ENCODE measurements around the gene SCAF8.

SCAF8 gene

DNA sequence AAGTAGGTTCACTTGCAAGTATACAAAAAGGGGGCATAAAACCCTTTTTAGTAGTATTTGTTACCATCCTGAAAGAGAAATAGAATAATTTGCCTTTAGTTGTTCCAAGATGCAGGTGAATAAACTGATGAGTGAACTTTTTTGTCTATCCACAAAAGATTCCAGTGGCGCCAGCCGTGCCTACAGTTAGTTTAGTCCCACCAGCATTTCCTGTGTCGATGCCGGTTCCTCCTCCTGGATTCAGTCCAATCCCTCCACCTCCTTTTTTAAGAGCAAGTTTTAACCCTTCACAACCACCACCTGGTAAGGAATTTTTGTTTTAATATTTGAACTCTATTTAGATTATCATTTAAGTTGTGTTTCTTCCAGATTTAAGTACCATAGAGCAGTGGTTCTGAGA is 90.9 kb downstream of the SCAF8 start:
- in situ Hi-C loops (cut with MboI; ENCODE audit: low sequenced_read_pairs): no loop called here

DNA sequence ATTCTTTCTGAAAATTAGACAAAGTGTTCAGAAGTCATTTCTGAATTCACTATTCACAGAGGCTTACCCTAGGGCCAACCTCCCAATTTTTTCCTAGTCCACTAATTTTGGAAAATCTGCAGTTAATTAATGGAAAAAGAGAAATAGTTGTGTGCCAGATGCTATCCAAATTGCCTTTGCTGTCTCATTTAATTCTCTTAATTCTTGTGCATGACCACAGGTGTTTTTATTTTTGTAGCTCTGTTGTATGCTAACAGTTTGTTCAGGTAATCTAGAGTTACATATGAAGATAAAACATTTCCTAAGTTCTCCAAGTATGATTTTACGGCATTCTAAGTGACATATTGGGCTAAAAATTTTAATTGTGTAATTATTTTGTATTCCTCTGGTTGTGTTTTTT is 96.8 kb downstream of the SCAF8 start:
- in situ Hi-C loops (cut with MboI; ENCODE audit: low sequenced_read_pairs): no loop called here

DNA sequence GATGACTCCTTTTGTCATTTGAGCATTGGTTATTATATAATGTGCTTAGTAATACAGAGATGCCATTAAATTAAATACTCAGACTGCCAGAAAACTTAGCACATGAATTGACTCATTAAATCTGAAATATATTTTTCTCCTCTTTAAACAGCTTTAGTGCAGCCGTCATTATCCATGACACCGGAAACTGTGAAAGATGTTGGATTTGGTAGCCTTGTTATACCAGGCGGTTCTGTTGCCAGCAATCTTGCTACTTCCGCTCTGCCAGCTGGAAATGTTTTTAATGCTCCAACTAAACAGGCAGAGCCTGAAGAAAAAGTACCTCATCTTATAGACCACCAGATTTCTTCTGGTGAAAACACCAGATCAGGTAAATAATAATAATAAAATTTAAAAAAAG is 97.6 kb downstream of the SCAF8 start:
- in situ Hi-C loops (cut with MboI; ENCODE audit: low sequenced_read_pairs): no loop called here

DNA sequence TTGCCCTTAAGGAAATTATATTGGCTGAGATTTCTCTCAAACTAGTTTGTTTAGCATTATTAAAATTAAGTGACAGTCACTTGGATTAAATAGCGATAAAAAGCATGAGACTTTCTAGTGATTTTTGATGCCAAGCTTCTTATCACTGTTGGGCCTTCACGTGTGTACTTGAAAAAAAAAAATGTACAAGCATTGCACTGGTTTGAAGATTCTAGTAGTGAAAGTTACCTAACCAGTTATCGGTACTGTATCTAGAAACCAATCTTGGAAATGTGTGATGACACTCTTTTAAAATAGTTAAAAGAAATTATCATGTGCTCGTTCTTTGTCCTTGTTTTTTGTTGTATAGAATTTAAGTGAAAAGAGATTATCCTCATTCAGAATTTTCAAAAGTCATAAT is 102.1 kb downstream of the SCAF8 start:
- in situ Hi-C loops (cut with MboI; ENCODE audit: low sequenced_read_pairs): no loop called here

DNA sequence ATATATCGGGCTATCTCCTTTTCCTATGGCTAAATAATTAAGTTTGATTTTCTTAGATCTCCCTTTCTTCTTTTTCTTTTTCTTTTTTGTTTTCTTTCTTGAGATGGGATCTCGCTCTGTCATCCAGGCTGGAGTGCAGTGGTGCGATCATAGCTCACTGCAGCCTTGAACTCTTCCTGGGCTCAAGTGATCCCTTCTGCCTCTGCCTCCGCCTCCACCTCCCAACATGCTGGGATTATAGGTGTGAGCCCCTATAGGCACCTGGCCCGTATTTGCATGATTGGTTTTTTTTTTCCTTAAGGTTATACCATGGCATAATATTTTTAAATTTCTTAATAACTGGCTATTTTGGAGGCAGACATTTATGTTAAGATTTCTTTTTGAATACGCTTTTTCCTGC is 106.3 kb downstream of the SCAF8 start:
- in situ Hi-C loops (cut with MboI; ENCODE audit: low sequenced_read_pairs): no loop called here

DNA sequence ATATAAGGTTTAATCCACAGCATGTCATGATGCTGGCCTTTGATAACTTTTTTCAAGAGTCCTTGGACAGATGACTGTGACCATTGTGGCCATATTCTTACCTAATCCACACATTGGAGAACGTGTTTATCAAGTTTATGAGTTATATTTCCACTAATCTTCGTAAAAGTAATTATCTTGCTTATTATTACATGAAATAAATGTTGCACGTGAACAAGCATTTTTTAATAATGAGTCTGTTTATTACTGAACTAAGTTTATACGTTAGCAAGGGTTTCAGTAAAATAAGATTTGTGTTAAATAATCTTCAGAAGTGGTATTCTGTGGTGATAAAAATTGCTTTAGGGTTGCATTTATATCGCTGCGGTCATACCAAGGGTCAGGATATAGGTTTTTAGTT is 107.1 kb downstream of the SCAF8 start:
- in situ Hi-C loops (cut with MboI; ENCODE audit: low sequenced_read_pairs): no loop called here

DNA sequence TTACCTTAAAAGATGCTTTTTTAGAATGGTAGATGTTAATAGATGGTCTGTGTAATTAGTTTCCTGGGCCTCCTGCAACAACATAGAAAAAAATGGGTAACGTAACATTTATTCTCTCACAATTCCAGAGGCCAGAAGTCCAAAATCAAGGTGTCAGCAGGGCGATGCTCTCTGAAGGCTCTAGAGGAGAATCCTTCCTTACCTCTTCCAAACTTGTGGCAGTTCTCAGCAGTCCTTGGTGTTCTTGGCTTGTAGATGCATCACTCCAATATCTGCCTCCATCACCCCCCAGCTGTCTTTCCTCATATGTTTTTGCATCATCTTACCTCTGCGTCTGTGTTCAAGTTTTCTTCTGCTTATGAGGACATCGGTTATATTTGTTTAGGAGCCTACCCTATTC is 107.9 kb downstream of the SCAF8 start:
- in situ Hi-C loops (cut with MboI; ENCODE audit: low sequenced_read_pairs): no loop called here

DNA sequence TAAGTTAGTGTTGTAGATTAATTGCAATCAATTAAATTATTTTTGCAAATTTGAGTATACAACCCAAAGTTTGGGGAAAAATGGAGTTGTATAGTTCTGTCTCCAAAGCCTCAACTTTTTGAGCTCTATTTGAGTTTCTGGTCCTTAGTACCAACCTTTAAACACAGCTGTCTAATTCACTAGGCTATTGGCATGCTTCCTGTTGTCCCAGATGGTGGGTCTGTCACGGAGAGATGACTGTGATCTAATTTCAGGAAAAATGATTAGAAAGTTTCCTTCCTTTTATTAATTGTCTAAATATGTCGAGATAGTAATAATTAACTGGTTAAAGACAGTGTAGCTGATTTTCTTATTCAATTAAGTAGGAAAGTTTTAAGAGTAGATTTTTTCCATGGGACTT is 109.6 kb downstream of the SCAF8 start:
- in situ Hi-C loops (cut with MboI; ENCODE audit: low sequenced_read_pairs): no loop called here

DNA sequence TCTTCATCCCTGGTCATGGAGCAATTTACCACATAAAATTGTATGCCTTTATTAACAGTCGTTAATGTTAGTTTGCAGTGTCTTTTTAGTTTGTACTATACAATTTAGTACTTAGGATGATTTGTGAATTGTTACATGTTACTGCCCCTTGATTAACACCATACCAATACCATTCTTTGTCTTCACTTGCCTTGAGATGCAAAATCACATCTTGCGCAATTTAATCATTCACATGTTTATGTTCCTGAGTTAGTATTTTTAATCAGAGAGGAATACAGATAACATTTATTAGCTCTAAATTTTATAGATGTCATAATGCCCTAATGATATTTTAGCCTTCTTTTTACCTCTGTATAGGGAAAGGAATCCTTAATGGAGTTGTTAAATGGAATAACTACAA is 114.1 kb downstream of the SCAF8 start:
- in situ Hi-C loops (cut with MboI; ENCODE audit: low sequenced_read_pairs): no loop called here

DNA sequence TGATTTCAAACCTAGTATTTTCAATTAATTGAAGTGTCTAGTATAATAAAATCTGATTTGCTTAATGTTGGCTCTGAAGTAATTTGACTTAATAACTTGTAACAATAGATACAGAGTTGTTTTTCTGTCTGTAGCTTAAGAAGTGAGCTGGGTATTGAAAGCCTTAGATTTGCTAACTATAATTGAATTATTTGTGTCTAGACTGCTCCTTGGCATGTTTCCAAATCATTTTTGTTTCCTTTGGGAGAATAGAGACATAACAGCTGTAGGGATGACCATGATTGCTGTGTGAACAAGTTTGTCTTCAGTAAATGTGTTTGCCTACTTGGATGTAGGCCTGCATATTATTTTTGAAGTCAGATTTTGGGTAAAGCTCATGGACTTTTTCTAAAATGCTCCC is 115.4 kb downstream of the SCAF8 start:
- in situ Hi-C loops (cut with MboI; ENCODE audit: low sequenced_read_pairs): no loop called here

DNA sequence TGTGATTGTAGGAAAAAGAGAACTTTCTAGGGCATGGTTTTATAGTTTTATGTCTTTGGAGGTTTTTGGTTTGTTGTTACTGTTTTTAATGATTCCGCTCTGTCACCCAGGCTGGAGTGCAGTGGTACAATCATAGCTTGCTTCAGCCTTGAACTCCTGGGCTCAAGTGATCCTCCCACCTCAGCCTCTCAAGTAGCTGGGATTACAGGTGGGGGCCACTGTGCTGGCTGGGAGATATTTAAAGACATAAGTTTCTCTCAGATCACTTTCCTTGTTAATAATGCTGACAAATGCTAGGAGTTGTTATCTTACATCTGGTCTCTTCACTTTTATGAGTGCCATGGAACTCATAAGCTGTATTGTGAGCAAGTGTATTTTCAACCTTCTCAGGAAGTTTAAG is 116.3 kb downstream of the SCAF8 start:
- in situ Hi-C loops (cut with MboI; ENCODE audit: low sequenced_read_pairs): no loop called here

DNA sequence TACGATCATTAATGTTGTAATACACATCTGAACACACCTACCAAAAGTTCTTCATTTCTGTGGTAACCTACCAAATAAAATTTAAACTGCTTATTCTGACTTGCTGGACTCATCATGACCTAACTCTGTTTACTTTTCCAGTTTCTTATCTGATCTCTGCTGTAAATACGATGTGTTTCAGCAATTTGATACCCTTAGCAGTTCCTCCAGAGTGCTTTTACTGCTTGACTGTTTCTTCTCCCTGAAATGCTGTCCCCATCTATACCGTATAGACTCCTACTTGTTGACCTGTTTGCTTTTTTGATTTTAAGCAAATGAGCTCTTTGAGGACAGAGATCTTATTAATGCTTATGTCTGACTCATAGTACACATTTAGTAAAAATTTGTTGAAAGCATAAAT is 119.5 kb downstream of the SCAF8 start:
- in situ Hi-C loops (cut with MboI; ENCODE audit: low sequenced_read_pairs): no loop called here

DNA sequence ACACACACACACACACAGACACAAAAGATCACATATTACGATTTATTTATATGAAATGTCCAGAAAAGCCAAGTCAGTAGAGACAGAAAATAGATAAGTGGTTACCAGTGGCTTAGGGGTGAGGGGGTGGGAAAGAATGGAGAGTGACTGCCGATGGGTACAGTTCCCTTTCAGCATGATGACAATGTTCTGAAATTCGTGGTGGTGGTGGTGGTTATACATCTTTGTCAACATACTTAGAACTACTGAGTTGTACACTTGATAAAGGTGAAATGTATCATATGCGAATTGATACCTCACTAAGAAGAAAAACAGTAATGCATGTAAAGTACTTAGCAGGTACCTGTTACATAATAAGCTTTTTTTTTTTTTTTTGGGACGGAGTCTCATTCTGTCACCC is 124.3 kb downstream of the SCAF8 start:
- in situ Hi-C loops (cut with MboI; ENCODE audit: low sequenced_read_pairs): no loop called here

DNA sequence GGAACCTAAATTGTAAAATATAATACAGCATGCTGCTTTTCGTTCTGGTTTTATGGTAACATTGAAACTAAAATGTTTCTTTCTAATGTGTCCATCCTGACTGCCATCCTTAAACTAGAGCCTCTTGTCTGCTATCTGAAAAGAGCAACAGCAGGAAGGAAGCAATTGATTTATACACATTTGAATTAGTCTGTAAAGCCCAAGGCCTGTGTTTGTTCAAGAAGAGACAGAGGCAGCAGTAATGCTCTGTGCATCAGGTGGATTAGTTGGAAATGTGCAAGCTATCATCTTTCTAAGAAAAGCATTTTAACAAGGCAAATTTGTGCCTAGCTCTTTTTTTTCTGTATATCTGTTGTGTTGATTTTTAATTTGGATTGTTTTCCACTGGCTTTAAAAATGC is 128.6 kb downstream of the SCAF8 start:
- in situ Hi-C loops (cut with MboI; ENCODE audit: low sequenced_read_pairs): no loop called here

DNA sequence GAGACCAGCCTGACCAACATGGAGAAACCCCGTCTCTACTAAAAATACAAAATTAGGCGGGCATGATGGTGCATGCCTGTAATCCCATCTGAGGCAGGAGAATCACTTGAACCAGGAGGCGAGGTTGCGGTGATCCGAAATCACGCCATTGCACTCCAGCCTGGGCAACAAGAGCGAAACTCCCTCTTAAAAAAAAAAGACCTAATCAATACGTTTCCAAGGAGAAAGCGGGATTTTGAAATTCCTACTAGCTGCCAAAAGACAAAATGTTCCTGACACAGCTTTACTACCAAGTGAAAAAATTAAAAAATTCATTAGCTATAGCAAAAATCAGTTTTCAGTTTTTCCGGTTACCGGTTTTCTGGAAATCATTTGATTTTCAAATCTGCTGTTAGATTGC is 129.3 kb downstream of the SCAF8 start:
- in situ Hi-C loops (cut with MboI; ENCODE audit: low sequenced_read_pairs): no loop called here

DNA sequence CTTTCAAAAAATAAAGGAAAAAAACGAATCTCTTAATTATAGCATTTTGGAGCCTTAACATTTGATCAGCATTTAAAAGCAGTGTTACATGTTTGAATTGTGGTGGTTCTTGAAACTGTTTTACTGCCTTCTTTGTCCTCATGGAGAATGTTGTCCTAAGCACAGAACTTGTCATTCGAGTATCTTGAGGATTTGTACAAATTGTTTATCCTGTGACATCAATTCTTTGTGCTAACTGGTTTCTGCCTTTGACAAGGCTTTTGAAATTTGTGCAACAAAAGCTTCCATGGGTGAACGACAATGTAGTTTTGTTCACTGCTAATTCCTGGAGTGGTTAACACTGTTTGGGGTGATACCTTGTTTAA is 130.8 kb downstream of the SCAF8 start:
- in situ Hi-C loops (cut with MboI; ENCODE audit: low sequenced_read_pairs): no loop called here

DNA sequence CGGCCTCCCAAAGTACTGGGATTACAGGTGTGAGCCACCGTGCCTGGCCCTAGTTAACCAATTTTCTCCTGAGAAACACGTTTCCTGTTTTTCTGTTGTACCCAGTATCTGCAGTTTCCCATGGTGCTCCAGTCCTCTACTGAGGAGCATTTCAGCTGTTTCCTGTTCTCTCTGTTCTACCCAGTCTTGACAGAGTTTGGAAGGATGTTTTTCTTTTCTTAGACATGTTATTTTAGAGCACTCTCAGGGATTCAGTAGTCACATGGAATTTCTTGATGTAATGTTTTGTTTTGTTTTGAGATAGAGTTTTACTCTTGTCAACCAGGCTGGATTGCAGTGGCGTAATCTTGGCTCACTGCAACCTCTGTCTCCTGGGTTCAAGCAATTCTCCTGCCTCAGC is 132.1 kb downstream of the SCAF8 start:
- in situ Hi-C loops (cut with MboI; ENCODE audit: low sequenced_read_pairs): no loop called here

DNA sequence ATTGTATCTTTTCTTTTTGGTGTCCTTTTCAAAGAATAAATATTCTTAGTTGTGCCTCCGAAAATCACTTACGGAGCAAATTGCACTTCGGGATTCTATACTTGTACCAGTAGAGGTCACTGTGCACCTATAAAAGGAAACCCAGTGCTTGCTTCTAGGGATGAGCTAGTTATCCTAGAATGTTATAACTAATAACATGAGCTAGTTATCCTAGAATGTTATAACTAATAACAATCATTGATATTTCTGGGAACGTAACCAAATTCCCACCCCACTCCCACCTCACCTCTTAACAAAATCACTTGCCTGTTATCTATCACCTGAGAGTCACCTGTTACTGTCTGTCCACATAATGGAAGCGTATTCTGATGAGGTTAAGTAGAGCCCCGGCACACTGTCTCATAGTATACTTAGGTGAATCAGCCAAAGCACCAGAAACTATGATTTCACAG is 135.0 kb downstream of the SCAF8 start:
- in situ Hi-C loops (cut with MboI; ENCODE audit: low sequenced_read_pairs): no loop called here

DNA sequence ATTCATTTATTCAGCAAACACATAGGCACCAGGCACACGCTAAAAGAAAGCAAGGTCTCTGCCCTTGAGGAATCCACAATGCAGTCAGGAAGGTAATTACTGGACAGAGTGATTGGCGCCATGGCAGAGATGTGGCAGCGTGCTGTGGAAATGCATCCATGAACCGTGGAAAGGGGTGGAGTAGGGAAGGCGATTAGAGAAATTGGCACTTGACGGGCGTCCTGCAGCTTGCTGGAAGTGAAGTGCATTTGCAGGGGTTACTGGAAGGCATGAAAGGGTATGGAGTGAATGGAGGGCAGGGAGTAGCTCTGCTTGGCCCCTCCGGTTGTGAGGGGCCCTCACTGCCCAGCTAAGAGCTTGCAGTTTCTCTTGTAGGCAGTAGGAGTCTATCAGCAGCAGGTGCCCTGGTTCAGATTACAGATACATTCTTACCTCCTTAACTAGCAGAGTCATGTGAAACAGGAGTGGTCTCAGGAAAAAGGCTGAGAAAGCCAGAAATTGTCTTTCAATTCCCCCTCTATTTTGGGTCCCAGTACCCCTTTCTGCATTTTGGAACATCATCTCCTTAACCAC is 139.4 kb downstream of the SCAF8 start:
- in situ Hi-C loops (cut with MboI; ENCODE audit: low sequenced_read_pairs): no loop called here

DNA sequence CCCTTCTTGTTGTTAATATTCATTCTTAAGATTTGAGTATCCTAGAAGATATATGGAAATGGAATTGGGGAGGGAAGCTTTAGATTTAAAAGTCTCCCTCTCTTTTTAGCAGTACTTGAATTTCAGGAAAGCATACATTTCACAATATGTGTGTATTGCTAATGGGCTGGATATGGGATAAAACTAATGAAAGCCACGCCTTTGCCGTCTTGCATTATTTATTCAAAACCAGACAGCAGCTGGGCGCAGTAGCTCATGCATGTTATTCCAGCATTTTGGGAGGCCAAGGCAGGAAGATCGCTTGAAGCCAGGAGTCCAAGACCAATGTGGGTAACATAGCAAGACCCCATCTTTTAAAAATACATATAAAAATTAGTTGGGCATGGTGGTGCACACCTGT is 140.3 kb downstream of the SCAF8 start:
- in situ Hi-C loops (cut with MboI; ENCODE audit: low sequenced_read_pairs): no loop called here

DNA sequence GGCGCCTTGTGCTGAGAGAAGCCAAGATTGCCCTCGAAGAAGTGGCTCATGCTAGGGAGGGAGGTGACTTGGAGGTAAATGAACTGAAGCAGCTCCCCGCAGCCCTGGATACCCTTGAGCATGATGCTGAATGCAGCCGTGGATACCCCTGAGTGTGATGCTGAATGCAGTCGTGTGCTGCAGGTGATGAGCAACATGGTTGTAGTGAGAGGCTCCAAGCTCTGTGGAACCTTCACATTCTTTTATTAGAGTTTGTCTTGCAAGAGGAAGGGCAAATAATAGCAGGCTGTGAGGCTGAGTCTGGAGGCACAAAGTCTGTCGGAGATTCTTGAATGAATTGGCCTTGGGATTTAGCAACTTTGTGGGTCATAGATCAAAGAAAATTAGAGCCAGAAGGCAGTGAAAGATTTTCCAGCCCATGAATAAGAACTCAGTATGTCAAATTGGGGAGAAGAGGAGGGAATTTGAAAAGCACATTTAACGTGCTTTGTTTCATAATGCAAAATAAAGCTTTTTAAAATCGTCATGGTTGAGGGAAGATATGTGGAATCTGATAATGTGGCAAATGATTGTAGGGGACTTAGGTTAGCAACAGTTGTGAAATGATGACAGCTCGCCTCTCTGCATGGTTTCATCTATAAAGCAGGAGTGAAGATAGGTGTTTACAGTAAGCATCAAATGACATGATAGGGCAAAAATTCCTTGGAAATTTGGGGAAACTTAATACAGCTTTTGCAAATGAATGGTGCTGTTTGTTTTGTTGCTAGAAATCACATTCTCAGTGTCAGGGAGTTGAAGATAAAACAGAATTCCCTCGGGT is 141.8 kb downstream of the SCAF8 start:
- in situ Hi-C loops (cut with MboI; ENCODE audit: low sequenced_read_pairs): no loop called here

DNA sequence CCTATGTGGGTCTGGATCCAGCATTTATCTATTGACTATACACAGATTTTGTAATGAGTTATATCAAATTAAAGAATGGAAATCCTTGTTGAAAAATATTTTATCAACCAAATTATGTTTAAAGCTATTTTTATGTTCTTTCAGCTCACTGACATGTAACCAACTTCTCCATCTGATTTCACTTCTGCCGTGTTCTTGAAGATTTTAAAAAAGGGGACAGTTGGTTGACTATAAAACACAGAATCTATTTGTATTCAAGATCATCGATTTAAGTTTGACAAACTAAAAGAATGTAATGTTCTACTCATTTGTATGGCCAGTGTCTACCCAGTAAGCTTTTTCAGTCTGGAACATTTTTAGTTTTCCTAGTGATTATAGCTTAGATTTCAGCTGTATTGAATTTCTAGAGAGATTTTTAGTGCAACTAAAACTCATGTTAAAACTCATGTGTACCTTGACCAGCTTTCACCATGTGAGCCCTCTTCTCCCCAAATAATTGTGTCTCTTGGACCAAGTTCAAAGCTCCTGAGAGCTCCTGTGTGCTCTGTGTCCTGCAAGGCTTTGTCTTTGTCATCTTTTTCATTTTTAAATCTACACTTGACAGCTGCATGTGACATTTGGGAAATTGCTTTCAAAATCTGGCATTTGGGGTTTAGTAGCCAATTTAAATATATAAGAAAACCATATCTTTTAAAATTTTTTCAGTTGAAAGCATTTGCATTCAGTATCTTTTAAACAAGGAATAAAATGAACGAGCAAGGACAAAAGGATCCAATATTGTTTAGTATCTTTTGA is 143.5 kb downstream of the SCAF8 start:
- in situ Hi-C loops (cut with MboI; ENCODE audit: low sequenced_read_pairs): no loop called here
